Measurements from ENCODE around the gene LIMS2. TPM values are rescaled to one million over a fixed set of nuclear protein-coding genes. Genes with fewer than 3 reads are reported as not detected.

Gene LIMS2
- total RNA-seq, 4 donors from 2014 or later = 86.1 to 111 (median 98.1) TPM

DNA sequence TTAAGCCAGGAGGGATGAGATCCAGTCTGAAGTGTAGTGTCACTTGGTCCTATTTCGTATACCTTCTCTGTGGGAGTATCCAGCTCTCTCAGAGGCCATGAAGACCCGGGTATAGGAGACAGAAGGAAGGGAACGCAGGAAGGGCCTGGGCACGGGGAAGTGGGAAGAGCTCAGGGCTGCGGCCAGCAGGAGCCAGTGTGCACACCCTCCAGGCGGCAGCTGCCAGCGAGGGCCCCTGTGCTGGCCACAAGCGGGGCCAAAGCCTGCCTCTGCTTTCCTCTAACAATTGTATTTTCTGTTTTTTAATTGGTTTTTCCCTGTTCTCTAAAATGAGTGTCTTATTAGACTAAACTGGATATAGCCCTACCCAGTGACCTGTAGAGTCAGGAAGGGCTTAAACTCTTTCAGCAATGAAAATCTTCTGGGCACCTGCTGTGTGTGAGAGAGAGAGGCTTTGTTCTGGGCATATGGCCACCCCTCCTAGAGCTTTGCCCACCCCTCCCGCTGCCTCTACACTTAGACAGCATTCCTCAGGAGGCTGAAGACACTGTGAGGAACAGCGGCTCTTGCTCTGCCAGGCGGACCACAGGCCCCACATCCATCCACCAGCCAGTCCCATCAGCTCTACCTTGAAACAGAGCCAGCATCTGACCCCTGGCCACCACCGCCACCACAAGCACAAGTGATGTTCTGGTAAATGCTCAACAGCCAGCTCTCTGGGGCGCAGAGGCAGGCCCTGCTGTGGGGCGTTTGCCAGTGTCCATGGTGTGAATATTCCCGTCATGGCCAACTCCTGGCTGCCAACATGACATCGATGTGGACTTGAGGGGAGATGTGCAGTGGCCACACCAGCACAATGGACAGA lies 19.9 kb downstream of the LIMS2 start:
- H3K36me3 ChIP-seq = peaks cover 0 to 27% (median 0%) of the 10 kb centered on the region in 3 donors
- H3K27ac ChIP-seq = peak overlapping the region; percentile 52 to 92 (median 86)
- H3K27me3 ChIP-seq = no peaks in the 10 kb centered on the region
- no peak for TF ChIP-seq EP300 (IDR thresholded peaks at IDR 0.05)
- peaks cover 0 to 76% (median 38%) of the 10 kb centered on the region in 4 donors for H3K4me1 ChIP-seq
- H3K9me3 ChIP-seq = no peaks in the 10 kb centered on the region
- no peak overlapping the region for H3K4me3 ChIP-seq
- DNase-seq (ENCODE audit: low spot score in 2 of 2) = no peak
- WGBS, 2 donors = 75 to 77% methylated on average over 16 of the region's 16 CpGs

GRCh38 chr2:127654838-127655175 lies 20.5 kb downstream of the LIMS2 start:
- peaks cover 0 to 78% (median 41%) of the 10 kb centered on the region in 4 donors for H3K4me1 ChIP-seq
- H3K27ac ChIP-seq = peak overlapping the region; percentile 21 to 92 (median 86)
- no peaks in the 10 kb centered on the region for H3K9me3 ChIP-seq
- H3K36me3 ChIP-seq = peaks cover 0 to 27% (median 0%) of the 10 kb centered on the region in 3 donors
- no peaks in the 10 kb centered on the region for H3K27me3 ChIP-seq
- no peak for DNase-seq (ENCODE audit: low spot score in 2 of 2)
- 87 to 88% methylated on average over 8 of the region's 8 CpGs for WGBS, 2 donors
- H3K4me3 ChIP-seq = no peak overlapping the region
- no peak for TF ChIP-seq POLR2A (IDR thresholded peaks at IDR 0.05)
- TF ChIP-seq, protein P1, sequence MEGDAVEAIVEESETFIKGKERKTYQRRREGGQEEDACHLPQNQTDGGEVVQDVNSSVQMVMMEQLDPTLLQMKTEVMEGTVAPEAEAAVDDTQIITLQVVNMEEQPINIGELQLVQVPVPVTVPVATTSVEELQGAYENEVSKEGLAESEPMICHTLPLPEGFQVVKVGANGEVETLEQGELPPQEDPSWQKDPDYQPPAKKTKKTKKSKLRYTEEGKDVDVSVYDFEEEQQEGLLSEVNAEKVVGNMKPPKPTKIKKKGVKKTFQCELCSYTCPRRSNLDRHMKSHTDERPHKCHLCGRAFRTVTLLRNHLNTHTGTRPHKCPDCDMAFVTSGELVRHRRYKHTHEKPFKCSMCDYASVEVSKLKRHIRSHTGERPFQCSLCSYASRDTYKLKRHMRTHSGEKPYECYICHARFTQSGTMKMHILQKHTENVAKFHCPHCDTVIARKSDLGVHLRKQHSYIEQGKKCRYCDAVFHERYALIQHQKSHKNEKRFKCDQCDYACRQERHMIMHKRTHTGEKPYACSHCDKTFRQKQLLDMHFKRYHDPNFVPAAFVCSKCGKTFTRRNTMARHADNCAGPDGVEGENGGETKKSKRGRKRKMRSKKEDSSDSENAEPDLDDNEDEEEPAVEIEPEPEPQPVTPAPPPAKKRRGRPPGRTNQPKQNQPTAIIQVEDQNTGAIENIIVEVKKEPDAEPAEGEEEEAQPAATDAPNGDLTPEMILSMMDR (IDR thresholded peaks at IDR 0.05) = no peak
- TF ChIP-seq EP300 (IDR thresholded peaks at IDR 0.05) = no peak

DNA sequence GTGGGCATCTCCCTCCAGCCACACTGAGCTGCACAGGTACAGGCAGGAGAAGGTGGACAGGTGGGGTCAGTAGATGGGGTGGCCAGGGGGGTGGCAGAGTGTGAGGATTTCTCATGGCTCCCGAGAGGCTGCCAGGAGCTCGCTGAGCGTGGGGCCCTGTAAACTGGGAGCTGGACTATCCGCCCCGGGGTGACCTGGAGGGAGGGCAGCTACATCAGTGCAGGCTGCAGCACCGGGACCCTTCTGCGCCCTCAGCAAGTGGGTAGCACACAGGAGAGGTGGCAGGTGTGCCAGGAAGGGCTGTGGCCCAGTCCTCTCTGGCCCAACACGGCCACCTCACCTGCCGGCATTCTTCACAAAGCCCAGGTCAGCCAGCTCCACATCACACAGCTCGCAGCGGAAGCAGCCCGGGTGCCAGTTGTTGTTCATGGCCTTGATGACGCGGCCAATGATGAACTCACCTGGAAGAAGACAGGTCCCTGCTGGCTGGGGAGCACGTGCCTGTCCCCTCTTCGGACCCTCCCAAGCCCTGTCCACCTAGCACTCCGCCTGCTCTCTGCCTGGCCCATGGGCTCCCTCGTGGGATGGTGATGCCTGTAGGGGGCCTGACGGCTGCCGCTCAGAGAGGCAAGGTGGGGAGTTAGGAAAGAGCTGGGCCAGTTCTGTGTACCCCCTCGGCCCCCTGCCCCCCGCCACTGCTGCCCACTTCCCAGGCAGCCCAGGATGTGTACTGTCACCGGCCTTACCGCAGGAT lies 21.1 kb downstream of the LIMS2 start:
- Histone ChIP-seq H3K4me1 (peaks cover 0 to 78% (median 41%) of the 10 kb centered on the region in 4 donors), H3K27me3 (no peaks in the 10 kb centered on the region), H3K9me3 (no peaks in the 10 kb centered on the region), H3K27ac (peak overlapping the region; percentile 21 to 92 (median 86)), H3K36me3 (peaks cover 0 to 27% (median 0%) of the 10 kb centered on the region in 3 donors), H3K4me3 (no peak overlapping the region)
- TF ChIP-seq EP300 (IDR thresholded peaks at IDR 0.05) = no peak
- TF ChIP-seq, protein P1 (IDR thresholded peaks at IDR 0.05) = no peak
- TF ChIP-seq POLR2A (IDR thresholded peaks at IDR 0.05) = no peak
- 90 to 92% methylated on average over 17 to 23 of the region's 24 CpGs for WGBS, 2 donors
- no peak for DNase-seq (ENCODE audit: low spot score in 2 of 2)

- DNase-seq (ENCODE audit: low spot score in 2 of 2) = no peak
- TF ChIP-seq POLR2A (IDR thresholded peaks at IDR 0.05) (no peak), EP300 (IDR thresholded peaks at IDR 0.05) (no peak)
- TF ChIP-seq, protein P1 (IDR thresholded peaks at IDR 0.05) = no peak
- no peaks in the 10 kb centered on the region for H3K27me3 ChIP-seq
- peaks cover 0 to 75% (median 39%) of the 10 kb centered on the region in 4 donors for H3K4me1 ChIP-seq
- WGBS, 2 donors = 80 to 81% methylated on average over 16 of the region's 16 CpGs
- H3K36me3 ChIP-seq = peaks cover 0 to 27% (median 0%) of the 10 kb centered on the region in 3 donors
- no peaks in the 10 kb centered on the region for H3K9me3 ChIP-seq
- no peak overlapping the region for H3K4me3 ChIP-seq
- H3K27ac ChIP-seq = peak overlapping the region; percentile 75 to 92 (median 86)
Measured at GRCh38 chr2:127653421-127654083, 21.8 kb downstream of the LIMS2 start.

DNA sequence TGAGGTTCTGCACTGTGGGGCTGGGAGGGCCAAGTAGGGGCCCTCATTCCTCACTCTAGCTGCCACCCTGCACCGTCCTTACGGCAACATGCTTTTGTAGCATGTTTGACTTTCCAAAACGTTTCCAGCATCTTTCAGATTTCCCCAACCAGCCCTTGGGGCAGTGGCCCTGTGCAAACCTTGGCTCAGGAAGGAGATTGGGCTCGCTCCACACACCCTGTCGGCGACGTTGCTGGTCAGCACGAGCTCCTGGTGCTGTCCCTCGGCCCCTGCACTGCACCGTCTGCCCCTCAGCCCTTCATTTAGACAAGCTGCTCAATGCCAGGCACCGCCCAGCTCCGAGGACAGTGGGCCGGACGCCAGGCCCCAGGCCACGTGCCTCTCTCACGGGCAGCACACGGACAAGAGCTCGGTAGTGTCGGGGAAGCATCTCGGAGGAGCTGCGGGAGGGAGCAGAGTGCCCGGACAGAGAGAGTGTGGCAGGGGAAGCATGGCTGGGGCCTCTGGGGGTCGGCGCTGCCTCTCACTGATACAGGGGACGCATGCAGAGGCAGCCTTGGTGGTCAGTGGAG lies 22.5 kb downstream of the LIMS2 start:
- no peak for TF ChIP-seq POLR2A (IDR thresholded peaks at IDR 0.05)
- DNase-seq (ENCODE audit: low spot score in 2 of 2) = no peak

More for the DNA sequence above, 22.5 kb downstream of the LIMS2 start:
- H3K27me3 ChIP-seq = no peaks in the 10 kb centered on the region
- H3K27ac ChIP-seq = peak overlapping the region; percentile 75 to 92 (median 86)
- peaks cover 0 to 25% (median 0%) of the 10 kb centered on the region in 3 donors for H3K36me3 ChIP-seq
- 54 to 59% methylated on average over 24 to 25 of the region's 25 CpGs for WGBS, 2 donors
- no peaks in the 10 kb centered on the region for H3K9me3 ChIP-seq
- H3K4me3 ChIP-seq = no peak overlapping the region
- peaks cover 0 to 75% (median 38%) of the 10 kb centered on the region in 4 donors for H3K4me1 ChIP-seq

Measured in tibial nerve (tissue), 4 donors.